ENCODE results near the gene ARID3A.
"Not testable (repeated sequence)": the region's sequence is repeated elsewhere in the genome, so short reads cannot be mapped to it uniquely, and the experiment has no call there.

- TF ChIP-seq CTCF (conservative IDR thresholded peaks at IDR 0.05; ENCODE audit: low read length); EZH2phosphoT487 (IDR thresholded peaks at IDR 0.05; ENCODE audit: borderline replicate concordance): not testable (repeated sequence)
Observed at GRCh38 chr19:878751-879561, 46.9 kb upstream of the ARID3A start.

Measured in Loucy (cell line).